Lower leg skin (tissue), 3 donors: Measurements from ENCODE around the gene CT47C1.

Experiments
- POLR2A ChIP-seq, 2 donors: fragments of 450-650 bp; IDR thresholded peaks; one replicate each; pipeline ENCODE4 v1.6.1; 2016 to 2017; ENCODE audit warnings: antibody characterized with exemption in 2 of 2, mild to moderate bottlenecking in 1 of 2, moderate library complexity in 1 of 2
- TF ChIP-seq, protein P1 (sequence below), 3 donors: fragments of 450-650 bp; IDR thresholded peaks; one replicate each; pipeline ENCODE4 v1.5.1; 2016; ENCODE audit warnings: antibody characterized with exemption in 3 of 3, mild to moderate bottlenecking in 3 of 3, moderate library complexity in 2 of 3

- TF ChIP-seq, protein P1, sequence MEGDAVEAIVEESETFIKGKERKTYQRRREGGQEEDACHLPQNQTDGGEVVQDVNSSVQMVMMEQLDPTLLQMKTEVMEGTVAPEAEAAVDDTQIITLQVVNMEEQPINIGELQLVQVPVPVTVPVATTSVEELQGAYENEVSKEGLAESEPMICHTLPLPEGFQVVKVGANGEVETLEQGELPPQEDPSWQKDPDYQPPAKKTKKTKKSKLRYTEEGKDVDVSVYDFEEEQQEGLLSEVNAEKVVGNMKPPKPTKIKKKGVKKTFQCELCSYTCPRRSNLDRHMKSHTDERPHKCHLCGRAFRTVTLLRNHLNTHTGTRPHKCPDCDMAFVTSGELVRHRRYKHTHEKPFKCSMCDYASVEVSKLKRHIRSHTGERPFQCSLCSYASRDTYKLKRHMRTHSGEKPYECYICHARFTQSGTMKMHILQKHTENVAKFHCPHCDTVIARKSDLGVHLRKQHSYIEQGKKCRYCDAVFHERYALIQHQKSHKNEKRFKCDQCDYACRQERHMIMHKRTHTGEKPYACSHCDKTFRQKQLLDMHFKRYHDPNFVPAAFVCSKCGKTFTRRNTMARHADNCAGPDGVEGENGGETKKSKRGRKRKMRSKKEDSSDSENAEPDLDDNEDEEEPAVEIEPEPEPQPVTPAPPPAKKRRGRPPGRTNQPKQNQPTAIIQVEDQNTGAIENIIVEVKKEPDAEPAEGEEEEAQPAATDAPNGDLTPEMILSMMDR (IDR thresholded peaks at IDR 0.05), result no peak
- no peak for TF ChIP-seq POLR2A (IDR thresholded peaks at IDR 0.05)
Measured at GRCh38 chrX:119069128-119069527, 3.7 kb upstream of the CT47C1 start.
